NCI-H1436 treated with DMSO at 0.1 percent for 48 hours (cell line): ENCODE measurements around the gene NR1H3.
A peak's percentile ranks its signal among the peaks of the same experiment; 100 is the strongest.

Experiments
- DNase-seq: peaks from one replicate; lab custom pipeline; 2025; lab: John Stamatoyannopoulos, UW

Gene NR1H3

GRCh38 chr11:47244448-47245350 lies 13.1 kb upstream of the NR1H3 start:
- no peak for DNase-seq

DNA sequence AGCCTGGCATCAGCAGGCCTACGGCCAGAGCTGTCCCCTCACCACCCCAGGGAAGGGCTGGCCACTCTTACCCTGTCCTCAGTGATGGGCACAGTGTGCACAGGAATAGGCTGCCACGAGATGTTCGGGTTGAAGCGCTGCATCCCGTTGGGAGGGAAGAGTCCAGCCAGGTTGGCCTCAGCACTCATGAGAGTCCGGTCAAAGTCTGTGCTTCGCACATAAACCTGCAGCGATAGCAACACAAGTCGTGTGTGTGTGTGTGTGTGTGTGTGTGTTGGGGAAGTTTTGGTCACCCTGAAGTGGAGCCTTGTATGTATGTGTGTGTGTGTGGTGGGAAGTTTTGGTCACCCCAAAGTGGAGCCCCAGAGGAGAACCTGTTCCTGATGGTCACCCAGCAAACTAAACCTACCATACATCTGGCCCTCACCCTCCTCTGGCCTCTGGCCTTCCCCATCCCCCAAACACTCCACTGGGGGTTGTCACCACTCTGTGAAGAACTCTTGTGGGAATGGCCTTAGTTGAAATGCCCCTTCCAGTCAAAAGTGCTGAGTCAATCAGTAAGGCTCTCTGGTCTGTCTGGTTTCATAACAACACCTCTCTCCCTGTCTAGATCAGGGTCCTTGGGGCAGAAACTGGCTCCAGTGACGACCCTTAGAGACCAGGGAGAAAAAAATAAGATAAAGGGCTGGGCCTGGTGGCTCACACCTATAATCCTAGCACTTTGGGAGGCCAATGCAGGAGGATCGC lies 12.0 kb upstream of the NR1H3 start:
- DNase-seq: no peak

- DNase-seq: no peak
Observed at GRCh38 chr11:47247502-47247901, 10.3 kb upstream of the NR1H3 start.

DNA sequence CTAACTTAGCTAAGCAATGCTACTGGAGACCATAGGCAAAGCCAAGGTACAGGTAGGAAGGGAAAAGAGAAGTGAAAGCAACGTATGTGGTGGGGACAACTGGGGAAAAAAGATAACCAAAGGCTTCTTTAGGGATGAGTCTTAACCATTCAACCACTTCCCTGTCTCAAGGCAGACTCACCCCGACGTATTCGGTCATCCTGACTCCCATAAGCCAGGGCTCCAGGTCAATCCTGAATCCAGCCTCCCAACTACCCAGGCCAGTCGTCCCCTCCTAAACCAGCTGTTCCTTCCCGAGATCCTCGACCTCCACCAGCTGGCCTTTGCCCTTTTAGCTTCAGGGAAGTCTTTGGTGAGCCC lies 9.5 kb upstream of the NR1H3 start:
- no peak for DNase-seq

- no peak for DNase-seq
Observed at GRCh38 chr11:47248664-47249377, 9.0 kb upstream of the NR1H3 start, which contains the start of gene ACP2. Gene ACP2 (minus strand): TSS chr11:47248814. CDS start chr11:47248789, 25 bp downstream.

- DNase-seq: no peak
Observed at GRCh38 chr11:47249378-47249715, 8.4 kb upstream of the NR1H3 start.

- DNase-seq: no peak
Observed at GRCh38 chr11:47251751-47252150, 6.0 kb upstream of the NR1H3 start.

- DNase-seq: no peak
Observed at GRCh38 chr11:47253660-47254059, 4.1 kb upstream of the NR1H3 start.

DNA sequence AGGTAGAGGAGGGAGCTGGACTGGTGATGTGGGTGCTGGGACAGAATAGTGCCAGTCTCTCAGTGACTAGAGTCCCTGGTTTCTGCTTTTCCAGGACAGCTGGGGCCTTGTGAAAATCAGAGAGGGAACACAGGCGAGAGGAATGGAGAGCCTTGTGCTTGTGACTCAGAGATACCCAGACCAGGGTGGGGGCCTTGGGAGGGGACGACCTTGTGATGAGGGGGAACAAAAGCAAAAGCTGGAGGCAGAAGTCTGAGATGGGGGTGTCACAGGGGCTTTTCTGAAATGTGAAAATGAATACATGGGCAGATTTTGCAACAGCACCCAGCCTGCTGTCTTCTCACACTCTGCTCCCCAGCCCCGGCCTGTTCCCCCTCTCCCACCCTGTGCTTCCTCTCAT lies 3.4 kb upstream of the NR1H3 start:
- no peak for DNase-seq

GRCh38 chr11:47256374-47256773 lies 1.4 kb upstream of the NR1H3 start:
- no peak for DNase-seq

GRCh38 chr11:47257177-47257516 lies 649 bp upstream of the NR1H3 start:
- no peak for DNase-seq

- DNase-seq: no peak
Observed at GRCh38 chr11:47258317-47258902, 614 bp downstream of the NR1H3 start.

DNA sequence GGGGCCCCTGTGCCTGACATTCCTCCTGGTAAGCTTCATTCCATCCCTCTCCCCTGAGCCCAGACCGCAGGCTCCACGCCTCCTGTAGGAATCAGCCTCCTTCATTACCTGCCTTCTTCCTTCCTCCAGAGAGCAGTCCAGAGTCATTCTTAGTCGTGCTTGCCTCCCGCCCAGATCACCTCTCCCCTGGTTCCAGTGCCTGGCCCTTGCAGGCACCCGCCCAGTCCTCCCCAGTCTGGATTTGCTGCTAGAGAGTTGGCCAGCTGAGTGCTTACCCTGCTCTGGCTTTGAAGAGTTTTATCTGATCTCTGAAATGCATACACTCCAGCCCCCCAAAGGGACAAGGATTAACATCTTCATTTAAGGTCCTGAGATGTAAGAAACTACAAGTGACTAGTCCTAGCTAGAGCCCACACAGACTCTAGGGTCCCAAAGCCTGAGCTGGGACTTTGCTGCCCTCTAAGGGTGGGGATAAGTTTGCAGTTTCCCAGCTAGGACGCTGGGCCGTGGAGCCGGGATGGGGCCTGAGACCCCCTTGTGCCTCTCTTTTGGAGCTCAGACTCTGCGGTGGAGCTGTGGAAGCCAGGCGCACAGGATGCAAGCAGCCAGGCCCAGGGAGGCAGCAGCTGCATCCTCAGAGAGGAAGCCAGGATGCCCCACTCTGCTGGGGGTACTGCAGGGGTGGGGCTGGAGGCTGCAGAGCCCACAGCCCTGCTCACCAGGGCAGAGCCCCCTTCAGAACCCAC lies 1.6 kb downstream of the NR1H3 start:
- DNase-seq: no peak

- no peak for DNase-seq
Observed at GRCh38 chr11:47260366-47260765, 2.6 kb downstream of the NR1H3 start.

DNA sequence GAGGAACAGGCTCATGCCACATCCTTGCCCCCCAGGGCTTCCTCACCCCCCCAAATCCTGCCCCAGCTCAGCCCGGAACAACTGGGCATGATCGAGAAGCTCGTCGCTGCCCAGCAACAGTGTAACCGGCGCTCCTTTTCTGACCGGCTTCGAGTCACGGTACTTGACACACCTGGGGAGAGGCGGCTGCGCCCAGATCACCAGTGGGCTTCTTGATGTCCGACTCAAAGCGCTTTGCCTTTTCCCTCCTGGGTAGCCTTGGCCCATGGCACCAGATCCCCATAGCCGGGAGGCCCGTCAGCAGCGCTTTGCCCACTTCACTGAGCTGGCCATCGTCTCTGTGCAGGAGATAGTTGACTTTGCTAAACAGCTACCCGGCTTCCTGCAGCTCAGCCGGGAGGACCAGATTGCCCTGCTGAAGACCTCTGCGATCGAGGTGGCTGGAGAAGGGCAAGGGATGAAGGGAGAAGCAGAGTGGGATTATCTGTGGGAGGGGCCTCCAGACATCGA lies 3.5 kb downstream of the NR1H3 start:
- no peak for DNase-seq

- no peak for DNase-seq
Observed at GRCh38 chr11:47264119-47264518, 6.3 kb downstream of the NR1H3 start.

- DNase-seq: no peak
Observed at GRCh38 chr11:47264521-47264920, 6.7 kb downstream of the NR1H3 start.

DNA sequence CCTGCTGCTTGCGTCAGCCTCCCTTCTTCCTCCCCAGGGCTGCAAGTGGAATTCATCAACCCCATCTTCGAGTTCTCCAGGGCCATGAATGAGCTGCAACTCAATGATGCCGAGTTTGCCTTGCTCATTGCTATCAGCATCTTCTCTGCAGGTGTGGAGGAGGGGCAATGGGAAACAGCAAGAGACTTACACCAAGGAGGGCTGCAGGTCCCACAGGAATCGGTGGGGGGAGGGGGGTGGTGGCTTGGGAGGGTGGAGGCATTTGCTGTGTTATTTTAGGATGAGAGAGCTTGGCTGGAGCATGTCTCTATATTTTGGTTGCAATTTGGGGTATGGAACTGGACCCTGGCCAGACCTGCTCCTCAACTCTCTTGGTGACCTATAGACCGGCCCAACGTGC lies 10.1 kb downstream of the NR1H3 start:
- DNase-seq: no peak

DNA sequence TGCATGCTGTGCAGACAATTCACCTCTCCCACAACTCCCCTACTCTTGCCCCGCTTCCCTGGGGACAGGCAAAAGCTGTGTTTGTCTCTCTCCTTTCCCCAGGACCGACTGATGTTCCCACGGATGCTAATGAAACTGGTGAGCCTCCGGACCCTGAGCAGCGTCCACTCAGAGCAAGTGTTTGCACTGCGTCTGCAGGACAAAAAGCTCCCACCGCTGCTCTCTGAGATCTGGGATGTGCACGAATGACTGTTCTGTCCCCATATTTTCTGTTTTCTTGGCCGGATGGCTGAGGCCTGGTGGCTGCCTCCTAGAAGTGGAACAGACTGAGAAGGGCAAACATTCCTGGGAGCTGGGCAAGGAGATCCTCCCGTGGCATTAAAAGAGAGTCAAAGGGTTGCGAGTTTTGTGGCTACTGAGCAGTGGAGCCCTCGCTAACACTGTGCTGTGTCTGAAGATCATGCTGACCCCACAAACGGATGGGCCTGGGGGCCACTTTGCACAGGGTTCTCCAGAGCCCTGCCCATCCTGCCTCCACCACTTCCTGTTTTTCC lies 10.7 kb downstream of the NR1H3 start:
- no peak for DNase-seq

DNA sequence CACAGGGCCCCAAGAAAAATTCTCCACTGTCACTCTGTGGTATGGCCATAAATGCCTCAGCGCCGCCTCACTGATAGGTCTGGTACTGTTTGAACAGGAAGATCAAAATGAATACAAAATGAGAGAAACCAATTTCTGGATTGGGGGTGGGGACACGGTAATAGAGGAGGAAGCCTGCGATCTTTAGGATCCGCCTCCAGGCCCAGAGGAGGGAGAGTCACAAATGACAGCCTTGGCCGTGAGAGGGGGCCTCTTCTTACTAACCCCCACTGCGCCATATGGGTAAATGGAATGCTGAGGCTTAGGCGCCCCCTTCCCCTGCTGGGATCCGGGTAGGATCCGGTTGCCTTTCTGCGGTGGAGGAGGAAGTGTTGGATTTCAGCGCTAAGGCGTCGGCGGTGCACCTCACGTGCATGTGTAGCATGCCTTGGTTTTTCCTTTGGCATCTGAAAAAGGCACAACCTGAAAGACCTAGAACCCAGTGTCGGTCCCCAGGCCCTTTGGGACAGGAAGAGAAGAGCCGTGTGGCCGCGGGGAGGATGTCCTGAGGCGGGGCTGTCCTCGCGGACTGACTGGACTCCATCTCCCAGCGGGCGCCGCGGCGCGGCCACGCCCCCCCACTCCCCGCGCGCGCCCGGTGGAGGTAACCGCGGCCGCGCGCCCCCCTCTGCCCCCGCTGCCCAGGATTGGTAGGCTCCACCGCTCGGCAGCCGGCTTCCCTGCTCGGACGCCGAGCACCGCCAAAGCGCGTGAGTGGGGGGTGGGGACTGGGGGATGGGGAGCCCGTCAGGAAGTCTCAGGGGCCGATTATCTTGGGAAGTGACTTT lies 11.4 kb downstream of the NR1H3 start:
- DNase-seq: peak; percentile 58
